Sigmoid colon (tissue), 4 donors: ENCODE data around the gene BCAR3.

Source experiments
- CTCF ChIP-seq, 4 experiments: fragments of 450-650 bp in 3 of 4; fragments of 200-600 bp in 1 of 4; IDR thresholded peaks; one replicate each; pipeline ENCODE4 v1.5.1; 2016 to 2019; ENCODE audit warnings: antibody characterized with exemption in 4 of 4, mild to moderate bottlenecking in 3 of 4, moderate library complexity in 2 of 4
- POLR2A ChIP-seq, 2 donors: fragments of 450-650 bp; IDR thresholded peaks; one replicate each; pipeline ENCODE4 v1.6.1; 2016; ENCODE audit warnings: antibody characterized with exemption in 2 of 2, mild to moderate bottlenecking in 2 of 2, moderate library complexity in 2 of 2
- POLR2AphosphoS5 ChIP-seq, 4 donors: sonication (generic); formaldehyde crosslinking; IDR thresholded peaks; one replicate each; pipeline ENCODE4 v1.6.1; 2017; ENCODE audit warnings: antibody characterized with exemption in 4 of 4

DNA sequence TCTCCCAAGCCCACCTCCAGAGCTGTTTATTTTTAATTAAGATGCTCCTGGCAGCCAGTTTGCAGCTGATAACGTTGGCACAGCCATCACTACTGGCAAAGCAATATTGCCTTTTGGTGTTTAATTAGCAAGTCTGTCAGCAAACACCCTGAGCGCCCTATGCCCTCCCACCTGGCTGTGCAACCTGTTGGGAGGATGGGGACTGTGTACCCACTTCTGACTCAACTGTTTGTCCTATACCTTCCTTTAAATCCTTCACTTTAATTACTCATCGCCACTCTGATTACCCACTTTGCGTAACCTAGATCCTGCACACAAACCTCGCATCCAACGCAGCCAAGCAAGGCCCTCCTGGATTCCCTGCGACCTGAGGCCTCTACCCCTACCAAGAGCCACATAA, 67.1 kb downstream of the BCAR3 start:
- no peak for TF ChIP-seq CTCF (IDR thresholded peaks at IDR 0.05)
- TF ChIP-seq POLR2A (IDR thresholded peaks at IDR 0.05): no peak
- no peak for TF ChIP-seq POLR2AphosphoS5 (IDR thresholded peaks at IDR 0.05)
